Ovary (tissue), 9 donors: ENCODE measurements around the gene PRKCE. TPM values are rescaled to one million over a fixed set of nuclear protein-coding genes. Genes with fewer than 3 reads are reported as not detected.

Experiments
- DNase-seq, 5 donors: peaks; one replicate each; pipeline ENCODE4 v3.0.0-alpha.2; 2019 to 2020
- H3K27ac ChIP-seq, 2 donors: fragments of 200-600 bp; one replicate each; pipeline versions ENCODE4 v1.5.1 to v1.8.0; 2019 to 2022
- H3K27me3 ChIP-seq: fragments of 200-600 bp; one replicate; pipeline ENCODE4 v1.8.0; 2022
- H3K36me3 ChIP-seq: fragments of 200-600 bp; sonication (generic); one replicate; pipeline ENCODE4 v1.5.1; 2019
- H3K4me1 ChIP-seq: one replicate; pipeline ENCODE4 v1.8.1; 2013; ENCODE audit warnings: mild to moderate bottlenecking, moderate library complexity; ENCODE audit not compliant: insufficient read depth
- H3K4me3 ChIP-seq: fragments of 200-600 bp; sonication (generic); one replicate; pipeline ENCODE4 v1.5.1; 2017
- H3K9me3 ChIP-seq, 2 donors: fragments of 200-600 bp in 1 of 2; sonication (generic) in 1 of 2; one replicate each; pipeline versions ENCODE4 v1.5.1 to v1.8.1; 2013 to 2019; ENCODE audit warnings: mild to moderate bottlenecking in 1 of 2, moderate library complexity in 1 of 2
- EP300 ChIP-seq: sonication (generic); formaldehyde crosslinking; IDR thresholded peaks from one replicate; pipeline ENCODE4 v1.6.1; 2017; ENCODE audit warnings: antibody characterized with exemption
- POLR2A ChIP-seq: fragments of 450-650 bp; IDR thresholded peaks from one replicate; pipeline ENCODE4 v1.6.1; 2017; ENCODE audit warnings: antibody characterized with exemption, mild to moderate bottlenecking, moderate library complexity
- WGBS, 3 donors: extraction: QIAGEN DNeasy Blood & Tissue Kit in 1 of 3; methylation state at CpG; one replicate each; pipeline versions ENCODE4 v1.1.5 to v1.1.7; 2013 to 2017; 5-methylcytosine and 5-hydroxymethylcytosine counted together
- intact Hi-C, 4 donors: fragments of 100-400 bp; cut with DNase I; formaldehyde crosslinking; loops; one replicate each; pipeline versions ENCODE4 v1.11.0 to v1.15.1; 2022 to 2023
- polyA plus RNA-seq, 2 donors: library from polyadenylated mRNA; stranded (reverse); fragments of 200-250 nt in 1 of 2; fragments of 350-450 nt in 1 of 2; fragmentation: Illumina TruSeq in 1 of 2; extraction: RNeasy Lipid Tissue Mini Kit (QIAGEN cat#74804) in 1 of 2; gene quantifications; one replicate each; pipeline ENCODE4 v1.2.3, GENCODE V29; 2013 to 2014
- total RNA-seq, 7 donors: library from RNA; depleted of rRNA in 2 of 7; stranded (reverse); fragments of >200 nt in 2 of 7; fragmentation: NEBNext Ultra II Directional in 3 of 7; extraction: Animal tissue kit (Norgen Biotek cat#: 25700) in 3 of 7; gene quantifications; one replicate each; pipeline versions ENCODE4 v1.1.0 to v1.2.4, GENCODE V29; 2016 to 2023
- TF ChIP-seq, protein P1 (sequence below), 3 donors: fragments of 450-650 bp in 2 of 3; fragments of 200-600 bp in 1 of 3; IDR thresholded peaks; one replicate each; pipeline versions ENCODE4 v1.5.1 to v1.8.0; 2016 to 2022; ENCODE audit warnings: antibody characterized with exemption in 3 of 3, mild to moderate bottlenecking in 1 of 3
- donor health status: DM: no; HTN: no; CAD: no; lungs with moderate emphysema.
- donor health status: DM: no; HTN: no; CAD: no.
- donor health status: Bipolar disorder and iron deficiency.
- donor health status: DM: yes; HTN: yes; CAD: no.
- donor health status: DM: no; HTN: no; CAD: no.
- donor health status: DM: yes; HTN: yes; CAD: no.

PRKCE gene
- total and polyA plus RNA-seq, 9 donors: 3.1 to 22.8 (median 12.8) TPM

DNA sequence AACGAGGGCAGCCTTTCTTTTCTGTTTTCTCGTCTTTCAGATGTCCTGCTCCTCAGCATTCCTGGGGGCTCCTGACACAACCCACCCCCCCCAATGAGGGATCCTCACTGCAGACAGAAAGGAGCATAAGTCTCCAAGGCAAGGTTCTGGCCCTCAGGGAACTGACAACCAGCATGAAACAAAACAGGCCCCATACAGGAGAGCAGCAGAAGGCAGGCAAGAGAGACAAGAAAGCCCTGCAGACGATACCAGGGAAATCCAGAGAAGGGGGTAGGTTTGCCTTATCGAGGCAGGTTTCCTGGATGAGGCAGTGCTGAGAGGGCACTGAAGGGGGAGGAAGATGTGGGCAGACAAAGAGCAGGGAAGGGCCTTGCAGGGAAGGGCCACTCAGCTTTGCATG lies 541.9 kb downstream of the PRKCE start:
- intact Hi-C loops: no loop called here
- no peak for DNase-seq
- Histone ChIP-seq H3K27ac (no peak overlapping the region), H3K9me3 (no peaks in the 10 kb centered on the region), H3K36me3 (no peaks in the 10 kb centered on the region), H3K4me1 (peaks cover under 1% of the 10 kb centered on the region), H3K4me3 (no peak overlapping the region), H3K27me3 (no peaks in the 10 kb centered on the region)
- 72 to 77% (median 76%) methylated on average over 4 of the region's 4 CpGs for WGBS, 3 donors
- TF ChIP-seq, protein P1, sequence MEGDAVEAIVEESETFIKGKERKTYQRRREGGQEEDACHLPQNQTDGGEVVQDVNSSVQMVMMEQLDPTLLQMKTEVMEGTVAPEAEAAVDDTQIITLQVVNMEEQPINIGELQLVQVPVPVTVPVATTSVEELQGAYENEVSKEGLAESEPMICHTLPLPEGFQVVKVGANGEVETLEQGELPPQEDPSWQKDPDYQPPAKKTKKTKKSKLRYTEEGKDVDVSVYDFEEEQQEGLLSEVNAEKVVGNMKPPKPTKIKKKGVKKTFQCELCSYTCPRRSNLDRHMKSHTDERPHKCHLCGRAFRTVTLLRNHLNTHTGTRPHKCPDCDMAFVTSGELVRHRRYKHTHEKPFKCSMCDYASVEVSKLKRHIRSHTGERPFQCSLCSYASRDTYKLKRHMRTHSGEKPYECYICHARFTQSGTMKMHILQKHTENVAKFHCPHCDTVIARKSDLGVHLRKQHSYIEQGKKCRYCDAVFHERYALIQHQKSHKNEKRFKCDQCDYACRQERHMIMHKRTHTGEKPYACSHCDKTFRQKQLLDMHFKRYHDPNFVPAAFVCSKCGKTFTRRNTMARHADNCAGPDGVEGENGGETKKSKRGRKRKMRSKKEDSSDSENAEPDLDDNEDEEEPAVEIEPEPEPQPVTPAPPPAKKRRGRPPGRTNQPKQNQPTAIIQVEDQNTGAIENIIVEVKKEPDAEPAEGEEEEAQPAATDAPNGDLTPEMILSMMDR (IDR thresholded peaks at IDR 0.05): no peak

DNA sequence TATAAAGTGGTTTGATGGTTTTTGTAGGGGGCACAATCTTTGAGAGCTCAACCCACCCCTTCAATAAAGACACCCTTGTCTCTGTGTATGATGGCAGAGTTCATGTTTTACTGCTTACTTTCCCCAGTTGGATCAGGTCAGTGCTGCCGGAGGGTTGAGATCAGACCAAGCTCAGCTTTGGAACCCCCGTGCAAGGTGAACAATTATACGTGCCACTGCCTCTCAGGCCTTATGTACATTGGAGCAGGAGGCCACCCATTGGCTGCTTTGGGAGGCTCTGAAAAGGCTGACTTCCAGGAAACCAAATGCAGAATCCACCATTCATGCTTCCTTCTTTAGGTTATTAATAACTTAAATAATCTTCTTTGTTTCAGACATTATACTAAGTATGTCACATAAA lies 542.4 kb downstream of the PRKCE start:
- TF ChIP-seq, protein P1 (IDR thresholded peaks at IDR 0.05): no peak
- no peak for TF ChIP-seq POLR2A
- WGBS, 3 donors: 94 to 96% (median 94%) methylated on average over 3 of the region's 3 CpGs
- H3K4me3 ChIP-seq: no peak overlapping the region
- H3K4me1 ChIP-seq: peaks cover 2% of the 10 kb centered on the region
- no peak for DNase-seq
- no peaks in the 10 kb centered on the region for H3K27me3 ChIP-seq
- intact Hi-C loops: no loop called here
- no peaks in the 10 kb centered on the region for H3K9me3 ChIP-seq
- no peaks in the 10 kb centered on the region for H3K36me3 ChIP-seq
- no peak overlapping the region for H3K27ac ChIP-seq

DNA sequence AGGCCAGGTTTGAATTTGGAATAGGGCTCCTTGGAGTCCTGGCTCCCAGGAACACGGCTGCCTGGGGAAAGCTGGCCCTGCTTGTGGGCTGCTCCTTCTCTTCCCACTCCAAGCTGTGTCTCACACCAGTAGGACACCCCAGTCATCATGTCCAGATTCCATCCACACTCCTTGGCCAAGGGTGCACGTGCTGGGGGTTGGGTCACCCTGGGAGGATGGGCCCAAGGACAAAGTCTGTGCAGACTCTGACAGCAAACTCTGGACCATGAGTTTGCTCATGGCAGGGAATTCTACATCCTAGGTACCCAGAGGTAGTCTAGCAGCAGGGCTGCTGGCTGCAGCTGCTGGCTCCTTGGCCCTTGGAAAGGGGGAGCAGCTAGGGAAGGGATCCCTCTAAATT lies 543.4 kb downstream of the PRKCE start:
- Histone ChIP-seq H3K36me3 (no peaks in the 10 kb centered on the region), H3K27me3 (no peaks in the 10 kb centered on the region), H3K4me3 (no peak overlapping the region), H3K9me3 (no peaks in the 10 kb centered on the region), H3K27ac (no peak overlapping the region), H3K4me1 (peaks cover 2% of the 10 kb centered on the region)
- TF ChIP-seq, protein P1 (IDR thresholded peaks at IDR 0.05): no peak
- TF ChIP-seq POLR2A (no peak), EP300 (no peak)
- no peak for DNase-seq
- 72 to 88% (median 86%) methylated on average over 2 of the region's 2 CpGs for WGBS, 3 donors
- intact Hi-C loops: no loop called here

DNA sequence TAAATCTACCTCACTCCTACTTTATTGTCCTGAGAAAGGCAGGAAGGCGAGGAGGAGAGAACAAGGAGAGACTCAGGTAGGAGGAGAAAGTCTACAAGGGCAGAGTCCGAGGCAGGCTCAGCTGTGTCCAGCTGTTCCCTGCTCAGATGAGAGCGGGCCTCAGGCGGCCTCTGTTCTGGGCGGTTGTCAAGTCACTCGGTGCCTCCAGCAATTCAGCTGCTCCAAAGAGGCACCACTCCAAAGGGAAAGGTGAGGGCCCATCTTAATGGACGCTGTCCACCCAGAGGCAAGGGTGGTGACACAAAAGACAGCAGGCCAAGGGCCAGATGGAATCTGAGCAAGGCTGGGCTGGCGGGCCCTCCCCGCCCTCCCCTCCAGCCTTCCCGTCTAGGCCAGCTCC lies 544.3 kb downstream of the PRKCE start:
- intact Hi-C loops: no loop called here
- TF ChIP-seq POLR2A (no peak), EP300 (no peak)
- TF ChIP-seq, protein P1 (IDR thresholded peaks at IDR 0.05): no peak
- Histone ChIP-seq H3K4me3 (no peak overlapping the region), H3K27ac (no peak overlapping the region), H3K9me3 (no peaks in the 10 kb centered on the region), H3K4me1 (peaks cover 2% of the 10 kb centered on the region), H3K27me3 (no peaks in the 10 kb centered on the region), H3K36me3 (no peaks in the 10 kb centered on the region)
- no peak for DNase-seq
- 64 to 82% (median 70%) methylated on average over 10 of the region's 10 CpGs for WGBS, 3 donors
